ENCODE results near the gene INPP4A.

Gene INPP4A

DNA sequence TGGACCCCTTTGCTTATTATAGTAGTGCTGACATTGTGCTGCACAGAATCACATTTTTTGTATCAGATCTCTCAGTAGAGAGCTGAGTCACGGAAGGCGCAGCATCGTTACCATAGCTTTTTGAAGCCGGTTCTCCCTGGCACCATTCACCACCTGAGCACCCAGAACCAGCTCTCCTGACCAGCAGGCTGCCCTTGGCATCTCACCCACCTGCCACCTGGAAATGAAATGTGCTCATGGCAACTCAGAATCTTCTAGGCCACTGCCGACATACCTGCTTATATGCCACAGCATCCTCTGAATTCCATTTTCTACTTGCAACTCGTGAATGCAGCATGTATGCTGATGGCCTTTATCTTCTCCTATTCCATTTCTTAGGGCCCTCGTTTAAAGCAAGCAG, 100.9 kb downstream of the INPP4A start:
- no peak overlapping the region for H3K4me3 ChIP-seq (ENCODE audit: low read depth, low read length)
- TF ChIP-seq CTCF (IDR thresholded peaks at IDR 0.05; ENCODE audit: low read depth, low read length): no peak

DNA sequence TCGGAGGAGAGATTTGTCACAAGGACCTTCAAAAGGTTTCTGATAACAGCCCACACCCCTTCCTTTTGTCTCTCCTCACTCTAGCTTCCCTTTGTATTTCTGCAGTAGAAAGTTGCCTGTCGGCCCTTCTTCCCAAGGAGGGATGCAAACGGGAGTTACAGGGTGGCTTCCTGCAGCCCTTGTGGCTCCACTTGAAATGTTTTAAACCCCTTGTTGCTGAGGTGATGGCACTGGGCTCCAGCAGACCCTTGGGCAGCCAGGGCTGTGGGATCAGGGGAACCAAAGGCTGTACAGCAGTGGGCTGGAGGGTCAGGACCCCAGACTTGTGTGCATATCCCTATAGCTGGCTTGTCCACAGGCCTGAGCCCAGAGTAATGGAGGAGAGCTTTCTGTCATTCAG, 101.5 kb downstream of the INPP4A start:
- H3K4me3 ChIP-seq (ENCODE audit: low read depth, low read length): no peak overlapping the region
- no peak for TF ChIP-seq CTCF (IDR thresholded peaks at IDR 0.05; ENCODE audit: low read depth, low read length)

DNA sequence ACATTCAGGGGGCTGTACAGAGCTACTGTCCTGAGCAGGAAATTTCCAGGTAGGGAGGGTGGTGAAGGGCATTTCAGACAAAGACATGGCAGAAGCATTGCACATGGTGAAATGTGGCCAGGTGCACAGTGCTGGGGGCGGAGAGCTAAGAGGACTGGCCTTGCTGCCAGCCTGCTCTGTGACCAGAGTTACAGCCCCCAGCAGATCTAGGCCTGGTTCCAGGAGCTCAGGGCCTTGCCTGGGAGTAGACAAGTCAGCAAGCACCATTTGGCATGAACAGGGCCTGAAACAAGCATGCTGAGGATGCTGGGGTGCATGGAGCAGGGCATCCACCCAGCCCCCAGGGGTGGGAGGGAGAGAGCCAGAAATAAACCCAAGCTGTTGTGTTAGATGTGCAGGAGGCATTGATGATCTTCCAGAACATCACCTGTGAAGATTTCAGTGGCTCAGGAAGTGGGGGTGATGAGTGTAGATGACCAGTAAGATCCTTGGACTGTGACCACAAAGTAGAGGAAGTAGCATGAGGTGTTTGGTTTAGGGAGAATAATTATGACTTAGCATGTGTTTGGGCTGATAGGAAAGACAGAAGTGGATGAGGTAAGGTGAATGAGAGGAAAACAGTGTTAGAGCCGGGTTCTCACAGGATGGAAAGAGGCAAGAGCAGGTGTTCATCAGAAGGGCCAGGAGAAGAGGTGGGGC, 102.6 kb downstream of the INPP4A start:
- TF ChIP-seq CTCF (IDR thresholded peaks at IDR 0.05; ENCODE audit: low read depth, low read length): no peak
- H3K4me3 ChIP-seq (ENCODE audit: low read depth, low read length): no peak overlapping the region

DNA sequence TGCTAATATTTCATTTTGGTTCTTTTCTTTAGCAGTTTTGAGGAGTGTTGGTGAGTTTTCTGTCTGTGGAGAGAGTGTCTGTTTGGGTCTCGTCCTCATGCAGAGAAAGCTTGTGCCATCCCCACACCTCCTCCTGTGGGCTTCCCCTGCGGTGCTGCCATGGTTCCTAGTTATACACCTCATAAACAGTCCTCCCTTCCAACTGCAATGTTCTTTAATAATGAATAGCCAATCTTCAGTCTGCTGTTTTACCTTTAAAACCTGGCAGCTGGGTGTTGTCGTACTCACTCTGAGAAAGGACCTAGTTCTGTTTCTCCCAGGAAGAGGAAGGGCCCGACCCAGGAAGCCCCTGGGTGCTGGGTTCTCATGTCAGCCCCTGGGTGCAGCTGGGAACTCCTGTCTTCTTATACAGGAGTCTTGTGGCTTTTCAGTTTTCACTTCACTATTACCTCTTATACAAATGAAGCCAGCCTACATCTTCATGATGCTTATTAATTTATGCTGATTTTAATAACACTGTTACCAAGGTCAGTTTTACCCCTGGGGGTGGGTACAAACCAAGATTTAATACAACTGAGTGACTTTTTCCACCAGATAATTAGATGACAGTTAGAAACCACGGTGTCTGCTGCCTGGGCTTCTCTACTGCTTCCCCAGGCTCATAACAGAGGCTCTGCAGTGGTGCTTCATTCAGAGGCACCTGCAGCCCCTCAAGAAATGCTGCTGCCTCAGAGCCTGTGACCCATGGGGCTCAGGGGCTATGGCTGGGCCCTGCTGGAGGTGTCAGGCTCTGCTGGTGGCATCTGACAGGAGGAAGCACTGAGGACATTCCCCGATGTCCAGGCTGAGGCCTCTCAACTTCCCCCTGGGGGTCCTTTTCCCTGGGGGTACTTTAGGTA, 104.5 kb downstream of the INPP4A start:
- TF ChIP-seq CTCF (IDR thresholded peaks at IDR 0.05; ENCODE audit: low read depth, low read length): no peak
- no peak overlapping the region for H3K4me3 ChIP-seq (ENCODE audit: low read depth, low read length)

GRCh38 chr2:98550165-98550564, 105.5 kb downstream of the INPP4A start:
- TF ChIP-seq CTCF (IDR thresholded peaks at IDR 0.05; ENCODE audit: low read depth, low read length): no peak
- no peak overlapping the region for H3K4me3 ChIP-seq (ENCODE audit: low read depth, low read length)

- TF ChIP-seq CTCF (IDR thresholded peaks at IDR 0.05; ENCODE audit: low read depth, low read length): no peak
- H3K4me3 ChIP-seq (ENCODE audit: low read depth, low read length): no peak overlapping the region
Measured at GRCh38 chr2:98551316-98551715, 106.7 kb downstream of the INPP4A start.

All from WI38 (cell line).